HG03457 (cell line): ENCODE measurements around the gene KIF3C.
"Not testable (repeated sequence)": the region's sequence is repeated elsewhere in the genome, so short reads cannot be mapped to it uniquely, and the experiment has no call there.

Experiments
- ATAC-seq: cut with Tn5 transposase; IDR thresholded peaks from one replicate; pipeline ENCODE4 v1.9.1; 2021; ENCODE audit warnings: moderate number of reproducible peaks; ENCODE audit not compliant: unreplicated experiment

Gene KIF3C

DNA sequence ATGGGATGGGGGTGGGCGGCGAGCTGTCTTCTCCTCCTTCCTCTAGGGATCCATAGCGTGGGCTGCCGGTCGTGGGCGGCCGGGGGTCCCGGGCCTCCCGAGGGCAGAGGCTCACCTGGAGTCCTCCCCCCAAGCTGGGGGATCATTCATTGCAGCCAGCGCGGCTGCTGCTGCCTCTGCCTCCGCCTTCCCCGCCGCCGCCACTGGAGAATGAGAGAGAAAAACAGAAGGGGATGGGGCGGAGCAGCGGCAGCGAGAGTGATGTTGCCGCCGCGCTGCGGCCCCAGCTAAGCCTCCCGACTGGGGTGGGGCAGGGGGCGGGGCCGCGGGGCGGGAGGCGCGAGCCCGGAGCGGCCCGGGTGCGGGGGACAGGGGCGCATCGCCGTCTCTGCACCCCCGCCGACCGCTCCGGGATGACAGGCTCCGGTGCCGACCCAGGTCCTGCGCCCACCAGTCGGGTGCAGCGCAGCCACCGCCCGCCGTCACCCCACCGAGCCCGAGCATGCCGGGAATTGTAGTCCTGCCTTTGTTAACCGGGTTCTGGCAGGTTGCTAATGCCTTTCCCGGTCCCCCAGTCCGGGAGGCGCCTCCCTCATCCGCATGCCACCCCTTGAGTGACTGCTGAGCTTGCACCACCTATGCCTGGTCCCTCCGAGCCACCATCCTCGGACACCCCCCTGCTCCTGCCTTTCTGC is at the start of gene KIF3C:
Gene KIF3C (minus strand): TSS at position 225 of the 695 bp plus-strand sequence. CDS start 580 bp downstream, outside the sequence.
- ATAC-seq = no peak

DNA sequence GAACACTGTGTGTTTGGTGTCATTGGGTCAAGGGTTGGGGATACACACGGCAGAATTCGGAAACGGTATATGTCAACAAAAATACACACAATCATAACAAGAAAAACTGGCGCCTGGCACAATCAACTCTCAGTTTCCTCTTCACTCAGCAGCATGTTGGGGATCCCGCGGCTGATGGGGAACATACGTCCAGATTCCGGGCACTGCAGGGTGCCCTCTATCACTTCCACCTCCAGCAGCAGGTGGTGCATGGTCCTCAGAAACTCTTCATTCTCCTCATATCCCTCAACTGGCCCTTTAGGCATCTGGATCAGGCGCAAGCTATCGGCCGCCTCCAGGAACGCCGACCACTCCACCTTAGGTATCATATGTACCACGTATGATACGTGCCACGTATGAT is 45.8 kb upstream of the KIF3C start:
- not testable (repeated sequence) for ATAC-seq

DNA sequence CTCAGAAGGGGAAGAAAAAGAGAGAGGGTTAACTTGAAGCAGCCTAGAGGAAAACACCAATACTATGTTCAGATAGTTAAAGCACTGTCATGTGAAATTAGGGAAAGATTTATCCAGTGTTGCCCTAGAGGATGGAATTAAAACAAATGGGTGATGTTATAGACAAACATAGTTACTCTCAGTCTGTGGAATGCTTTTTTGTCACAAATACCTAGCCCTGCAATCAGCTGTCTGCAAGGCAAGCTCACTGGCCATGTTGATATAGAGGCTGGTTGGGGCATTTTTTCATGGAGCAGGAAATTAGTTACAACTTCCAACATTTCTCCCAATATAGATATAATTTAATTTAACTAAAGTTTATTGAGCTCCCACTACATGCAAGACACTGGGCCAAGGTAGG is 43.2 kb upstream of the KIF3C start:
- ATAC-seq = no peak

DNA sequence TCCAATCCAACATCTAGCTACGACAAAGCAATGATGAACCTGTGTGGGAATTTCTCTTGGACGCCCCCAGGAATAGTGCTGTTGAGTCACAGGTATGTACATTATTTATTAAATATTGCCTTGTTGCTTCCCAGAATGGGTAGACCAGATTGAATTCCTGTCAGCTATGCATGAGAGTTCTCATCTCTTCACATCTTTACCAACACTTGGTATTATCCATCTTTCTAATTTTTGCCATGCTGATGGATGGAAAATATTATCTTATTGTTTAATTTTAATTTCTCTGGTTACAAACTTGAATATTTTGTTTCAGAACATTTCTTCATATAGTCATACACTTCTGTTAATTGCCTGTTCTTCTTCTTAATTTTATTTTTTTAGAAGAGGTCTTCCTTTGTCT is 42.0 kb upstream of the KIF3C start:
- ATAC-seq = no peak

DNA sequence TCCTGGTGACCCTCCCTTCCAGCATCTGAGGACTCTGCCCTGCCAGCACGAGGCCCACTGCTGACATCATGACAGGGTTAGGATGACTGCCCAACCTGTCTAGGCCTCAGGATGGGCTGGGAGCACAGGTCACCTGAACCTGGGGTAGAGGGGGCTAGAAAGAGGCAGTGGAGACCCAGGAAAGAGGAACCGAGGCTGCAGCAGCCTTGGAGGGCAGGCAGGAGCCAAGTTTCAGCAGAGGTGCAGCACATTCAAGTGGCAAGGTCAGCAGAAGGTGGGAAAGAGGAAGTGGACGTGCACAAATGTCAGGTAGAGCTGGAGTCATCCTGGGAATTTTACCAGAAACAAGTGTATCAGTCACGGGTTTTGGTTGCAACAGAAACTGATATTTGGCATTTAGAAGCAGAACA is 37.9 kb upstream of the KIF3C start:
- ATAC-seq = no peak

DNA sequence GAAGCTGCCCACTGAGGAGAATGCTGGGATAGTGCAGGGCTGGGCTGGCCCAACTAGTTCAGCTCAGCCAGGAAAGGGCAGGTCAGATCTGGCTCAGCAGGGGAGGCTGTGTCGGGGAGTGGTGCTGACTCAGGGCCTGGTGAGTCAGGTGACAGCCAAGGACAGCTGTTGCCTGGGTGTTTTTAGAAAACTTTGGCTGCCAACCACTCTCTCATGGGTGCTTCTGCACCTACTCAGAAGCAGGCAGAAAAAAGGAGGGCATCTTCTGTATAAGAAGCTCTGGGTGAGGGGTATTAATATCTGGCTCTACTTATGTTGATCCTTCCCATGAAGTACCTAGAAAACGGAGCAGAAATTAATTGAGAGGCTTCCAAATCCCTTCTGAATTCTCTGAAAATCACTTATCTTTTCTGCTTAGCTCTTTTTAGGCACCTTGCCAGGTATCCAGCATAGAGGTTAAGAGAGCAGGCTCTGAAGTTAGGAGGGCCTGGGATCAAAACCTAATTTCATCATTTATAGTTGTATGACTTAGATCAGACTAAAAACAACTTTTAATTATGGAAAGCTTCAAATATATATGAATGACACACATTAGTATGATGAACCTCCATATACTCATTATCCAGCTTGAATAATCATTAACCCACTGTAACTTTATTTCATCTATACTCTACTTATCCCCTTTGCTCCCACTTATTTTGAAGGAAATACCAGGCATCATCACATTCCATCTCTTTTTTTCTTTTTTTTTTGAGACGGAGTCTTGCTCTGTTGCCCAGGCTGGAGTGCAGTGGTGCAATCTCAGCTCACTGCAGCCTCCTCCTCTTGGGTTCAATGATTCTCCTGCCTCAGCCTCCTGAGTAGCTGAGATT is 36.1 kb upstream of the KIF3C start:
- no peak for ATAC-seq

DNA sequence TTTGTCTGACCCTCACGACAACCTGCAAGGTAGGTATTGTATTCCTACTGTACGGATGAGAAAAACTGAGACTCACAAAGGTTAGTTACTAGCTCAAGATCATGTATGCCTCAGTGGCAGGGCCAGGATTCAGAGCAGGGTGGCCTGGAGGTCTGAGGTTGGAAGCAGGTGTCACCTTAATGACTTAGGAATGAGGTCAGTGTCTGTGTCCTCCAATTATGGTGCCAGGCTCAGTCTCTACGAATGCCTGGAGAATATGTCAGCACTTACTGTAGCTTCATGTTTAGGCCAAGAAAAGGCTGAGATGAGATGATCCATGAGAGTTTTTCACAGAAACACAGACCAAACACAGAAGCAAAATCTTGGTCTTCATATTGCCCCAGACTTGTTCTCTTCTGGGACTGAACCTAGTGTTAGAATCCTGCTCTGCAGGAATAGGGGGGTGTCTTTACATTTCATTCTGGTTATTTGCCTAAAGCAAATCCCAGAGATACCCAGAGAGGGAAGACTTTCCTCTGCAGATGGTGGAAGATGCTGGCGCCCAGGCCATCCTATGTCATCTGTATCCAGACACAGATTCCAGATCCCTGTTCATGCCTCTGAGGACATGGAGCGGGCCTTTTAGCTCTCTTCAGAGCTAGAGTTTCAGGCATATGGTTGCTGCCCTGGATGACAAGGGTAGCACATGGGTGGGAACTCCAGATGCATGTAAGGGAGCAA is 35.3 kb upstream of the KIF3C start:
- no peak for ATAC-seq

DNA sequence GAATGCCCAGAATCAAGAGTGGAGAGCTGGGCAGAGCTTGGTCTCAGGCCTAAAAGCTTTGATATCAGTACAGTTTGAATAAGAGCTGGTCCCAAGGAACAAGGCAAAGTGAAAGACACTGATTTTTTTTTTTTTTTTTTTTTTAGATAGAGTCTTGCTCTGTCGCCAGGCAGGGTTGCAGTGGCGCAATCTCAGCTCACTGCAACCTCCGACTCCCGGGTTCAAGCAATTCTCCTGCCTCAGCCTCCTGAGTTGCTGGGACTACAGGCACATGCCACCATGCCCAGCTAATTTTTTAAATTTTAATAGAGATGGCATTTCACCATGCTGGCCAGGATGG is 34.4 kb upstream of the KIF3C start:
- ATAC-seq = not testable (repeated sequence)

DNA sequence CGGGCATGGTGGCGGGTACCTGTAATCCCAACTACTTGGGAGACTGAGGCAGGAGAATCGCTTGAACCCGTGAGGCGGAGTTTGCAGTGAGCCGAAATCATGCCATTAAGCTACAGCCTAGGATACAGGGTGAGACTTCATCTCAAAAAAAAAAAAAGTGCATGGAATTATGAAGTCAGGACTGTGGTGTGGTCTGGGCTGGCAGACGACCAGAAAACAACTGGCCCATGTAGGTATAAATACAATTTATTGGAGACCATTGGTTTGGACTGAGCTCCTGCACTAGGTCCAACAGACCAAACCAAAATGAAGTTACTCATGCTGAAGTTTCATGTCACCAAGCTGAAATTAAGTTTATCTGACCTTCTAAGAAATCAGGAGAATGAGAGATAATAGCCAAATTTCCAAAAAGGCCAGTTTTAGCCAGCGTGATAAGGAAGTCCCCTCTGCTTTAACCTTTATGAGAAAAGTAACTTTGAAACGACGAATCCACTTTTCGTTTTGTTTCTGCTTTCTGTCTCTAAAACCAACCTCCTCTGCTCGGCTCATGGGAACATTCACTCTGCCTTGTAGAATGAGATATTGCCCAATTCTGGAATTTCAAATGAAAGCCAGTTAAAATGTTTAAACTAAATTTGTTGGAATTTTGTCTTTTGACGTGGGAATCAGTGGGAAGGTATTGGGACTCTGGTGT is 33.9 kb upstream of the KIF3C start:
- ATAC-seq = no peak

DNA sequence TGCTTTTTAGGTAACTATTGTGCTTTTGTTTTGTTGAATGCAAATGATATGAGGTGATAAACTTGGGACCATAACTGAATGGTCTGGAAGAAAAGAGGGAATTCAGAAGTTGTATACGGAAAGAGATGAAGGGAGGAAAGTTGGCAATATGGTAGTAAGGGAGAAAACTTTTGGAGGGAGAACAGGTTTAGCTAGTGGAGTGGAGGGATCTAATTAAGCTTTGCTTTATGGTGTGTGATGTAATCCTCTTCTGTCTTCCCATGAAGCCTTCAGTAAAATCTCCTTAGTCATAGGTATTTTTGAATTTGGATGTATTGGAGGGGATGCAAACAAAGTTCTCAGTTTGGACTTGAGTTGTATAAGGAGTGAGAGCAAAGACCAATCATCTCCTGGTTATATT is 31.4 kb upstream of the KIF3C start:
- no peak for ATAC-seq

DNA sequence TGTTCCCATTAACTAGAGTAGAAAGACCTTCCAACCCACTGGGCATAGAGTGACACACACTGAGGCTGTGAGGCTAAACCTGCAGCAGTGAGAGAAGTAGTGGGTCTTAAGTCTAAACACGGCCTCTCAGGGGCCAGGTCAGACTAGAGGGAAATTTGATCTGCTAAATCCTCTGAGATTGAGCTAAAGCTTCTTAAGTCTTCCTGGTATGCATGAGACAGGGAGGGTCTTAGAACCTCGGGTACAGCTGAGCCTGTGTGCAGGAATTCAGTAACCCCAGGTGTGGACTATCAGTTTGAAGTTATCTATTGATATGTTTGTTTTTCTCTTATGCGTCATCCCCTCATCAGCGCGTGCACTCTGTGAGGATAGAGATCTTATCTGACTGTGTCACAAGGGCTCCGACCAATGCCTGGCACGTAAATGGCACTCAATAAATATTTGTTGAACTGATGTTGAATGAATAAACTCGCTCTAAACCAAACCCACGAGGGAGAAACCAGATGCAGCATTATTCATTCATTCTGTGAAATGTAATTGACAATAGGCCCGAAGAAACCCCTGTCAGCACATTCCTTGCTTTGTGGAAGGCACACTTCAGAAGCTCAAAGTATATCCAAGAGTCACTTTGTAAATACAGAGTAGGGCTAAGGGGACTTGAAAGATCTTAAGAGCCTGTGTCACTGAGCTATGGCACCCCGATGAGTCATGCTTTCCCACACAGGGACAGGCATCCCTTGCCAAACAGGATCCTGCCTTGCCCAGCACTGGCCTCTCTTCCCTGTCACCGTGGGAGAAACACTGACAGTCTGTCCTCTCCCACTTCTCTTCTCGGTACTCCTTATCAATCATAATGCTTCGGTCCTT is 29.9 kb upstream of the KIF3C start:
- no peak for ATAC-seq

DNA sequence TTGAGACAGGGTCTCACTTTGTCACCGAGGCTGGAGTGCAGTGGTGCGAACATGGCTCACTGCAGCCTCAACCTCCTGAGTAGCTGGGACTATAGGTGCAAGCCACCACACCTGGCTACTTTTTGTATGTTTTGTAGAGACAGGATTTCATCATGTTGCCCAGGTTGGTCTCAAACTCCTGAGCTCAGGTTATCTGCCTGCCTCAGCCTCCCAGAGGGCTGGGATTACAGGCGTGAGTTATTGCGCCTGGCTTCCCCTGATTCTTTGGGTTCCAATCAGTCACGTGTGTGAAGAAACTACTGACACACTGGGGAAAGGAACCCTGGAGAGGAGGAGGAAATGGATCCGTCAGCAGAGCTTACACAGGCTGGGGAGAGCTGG is 29.3 kb upstream of the KIF3C start:
- ATAC-seq = no peak

DNA sequence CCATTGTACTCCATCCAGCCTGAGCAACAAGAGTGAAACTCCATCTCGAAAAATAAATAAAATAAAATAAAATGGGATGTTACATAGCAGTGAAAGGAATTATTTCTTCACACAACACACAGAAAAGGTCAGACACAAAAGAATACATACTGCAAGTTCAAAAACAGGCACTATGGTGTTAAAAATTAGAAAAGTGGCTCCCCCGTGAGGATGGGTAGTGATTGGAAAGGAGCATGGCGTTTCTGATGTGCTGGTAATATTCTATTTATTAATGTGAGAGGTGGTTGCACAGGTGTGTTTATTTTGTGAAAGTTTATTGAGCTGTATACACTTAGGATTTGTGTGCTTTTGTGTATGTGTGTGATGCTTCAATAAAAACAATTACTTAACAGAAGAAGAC is 28.6 kb upstream of the KIF3C start:
- no peak for ATAC-seq

DNA sequence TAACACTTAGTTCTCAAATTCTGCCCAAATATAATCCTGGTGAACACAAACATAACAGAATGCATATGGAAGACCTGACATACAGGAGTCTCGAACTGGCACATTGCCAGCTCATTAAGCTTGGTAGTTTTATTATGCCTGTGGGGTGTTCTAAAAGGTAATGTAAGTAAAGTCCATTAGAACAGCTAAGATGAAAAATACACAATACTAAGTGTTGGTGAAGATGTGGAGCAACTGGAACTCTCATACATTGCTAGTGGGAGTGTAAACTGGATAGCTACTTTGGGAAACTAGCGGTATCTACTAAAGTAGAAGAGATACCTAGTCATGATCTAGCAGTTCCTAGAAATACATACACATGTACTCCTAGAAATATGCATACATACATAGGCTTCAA is 27.3 kb upstream of the KIF3C start:
- no peak for ATAC-seq

DNA sequence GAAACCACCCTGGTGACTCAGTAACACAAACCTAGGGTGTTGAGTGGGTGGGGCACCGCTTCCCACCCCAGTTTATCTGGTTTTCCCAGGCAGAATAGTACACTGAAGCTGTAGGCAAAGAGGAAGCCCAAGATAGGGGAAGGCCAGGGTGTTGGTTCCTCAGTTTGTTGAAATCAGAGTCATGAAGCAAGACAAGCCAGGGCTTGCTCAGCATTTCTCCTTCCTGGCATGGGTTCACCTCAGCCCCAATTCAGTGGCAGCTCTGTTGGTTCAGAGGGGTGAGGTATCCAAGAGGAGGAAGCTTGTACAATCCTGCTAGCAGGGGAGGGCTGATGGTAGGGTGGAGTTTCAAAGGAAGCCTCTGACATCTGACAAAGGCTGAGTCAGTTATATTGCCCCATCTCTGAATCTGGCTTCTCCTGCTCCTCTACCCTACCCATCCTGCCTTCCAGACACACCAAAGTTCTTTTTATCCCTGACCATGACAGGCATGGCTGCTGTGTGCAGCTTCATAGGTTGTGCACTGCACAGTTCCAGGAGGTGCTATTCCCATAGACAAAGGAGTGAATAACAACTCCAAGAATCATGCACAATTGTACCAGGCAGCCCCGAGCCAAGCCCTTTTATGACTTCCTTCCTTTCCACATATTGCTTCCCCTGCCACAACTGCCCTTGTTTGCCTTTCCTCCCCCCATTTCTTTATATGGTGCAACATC is 26.7 kb upstream of the KIF3C start:
- ATAC-seq = no peak

DNA sequence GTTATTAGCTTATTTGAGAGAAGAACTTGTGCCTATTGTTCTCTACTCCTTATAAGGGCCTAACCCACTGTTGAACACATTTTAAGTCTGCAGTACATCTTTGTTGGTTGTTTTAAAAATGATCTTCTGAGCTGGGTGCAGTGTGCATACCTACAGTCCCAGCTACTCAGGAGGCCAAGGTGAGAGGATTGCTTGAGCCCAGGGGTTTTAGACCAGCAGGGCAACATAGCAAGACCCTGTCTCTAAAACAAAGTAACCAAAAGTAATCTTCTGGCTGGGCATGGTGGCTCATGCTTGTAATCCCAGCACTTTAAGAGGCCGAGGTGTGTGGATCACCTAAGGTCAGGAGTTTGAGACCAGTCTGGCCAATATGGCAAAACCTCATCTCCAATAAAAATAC is 25.8 kb upstream of the KIF3C start:
- ATAC-seq = no peak

DNA sequence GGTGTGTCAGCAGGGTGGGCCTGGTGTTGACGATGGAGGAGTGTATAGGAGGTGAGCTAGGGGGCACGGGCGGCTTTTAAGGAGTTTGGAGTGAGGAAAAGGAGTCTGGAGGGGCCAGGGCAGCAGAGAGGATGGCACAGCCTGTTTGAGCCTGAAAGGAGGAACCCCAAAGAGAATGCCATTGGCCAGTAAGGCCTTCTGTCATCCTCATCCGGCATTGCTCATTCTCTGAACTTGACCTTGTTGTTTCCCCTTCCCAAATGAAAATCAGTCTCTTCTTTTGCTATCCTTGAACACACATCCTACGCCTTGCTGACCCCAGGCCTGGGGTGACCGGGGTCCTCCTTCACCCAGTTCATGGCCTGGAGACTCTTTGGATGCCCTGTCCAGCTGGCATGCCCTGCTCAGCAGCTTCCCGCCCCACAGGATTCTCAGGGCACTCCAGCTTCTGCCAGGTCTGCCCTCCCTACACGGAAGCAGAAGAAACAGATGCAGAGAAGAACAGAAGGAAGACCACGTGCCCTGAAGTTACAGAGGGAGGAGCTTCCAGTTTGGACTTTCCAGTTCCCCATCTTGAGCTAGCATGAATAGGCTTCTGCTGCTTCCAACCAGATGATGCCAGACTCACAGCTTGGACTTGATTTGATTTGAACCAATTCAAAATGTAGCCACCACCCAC is 20.5 kb upstream of the KIF3C start:
- no peak for ATAC-seq

DNA sequence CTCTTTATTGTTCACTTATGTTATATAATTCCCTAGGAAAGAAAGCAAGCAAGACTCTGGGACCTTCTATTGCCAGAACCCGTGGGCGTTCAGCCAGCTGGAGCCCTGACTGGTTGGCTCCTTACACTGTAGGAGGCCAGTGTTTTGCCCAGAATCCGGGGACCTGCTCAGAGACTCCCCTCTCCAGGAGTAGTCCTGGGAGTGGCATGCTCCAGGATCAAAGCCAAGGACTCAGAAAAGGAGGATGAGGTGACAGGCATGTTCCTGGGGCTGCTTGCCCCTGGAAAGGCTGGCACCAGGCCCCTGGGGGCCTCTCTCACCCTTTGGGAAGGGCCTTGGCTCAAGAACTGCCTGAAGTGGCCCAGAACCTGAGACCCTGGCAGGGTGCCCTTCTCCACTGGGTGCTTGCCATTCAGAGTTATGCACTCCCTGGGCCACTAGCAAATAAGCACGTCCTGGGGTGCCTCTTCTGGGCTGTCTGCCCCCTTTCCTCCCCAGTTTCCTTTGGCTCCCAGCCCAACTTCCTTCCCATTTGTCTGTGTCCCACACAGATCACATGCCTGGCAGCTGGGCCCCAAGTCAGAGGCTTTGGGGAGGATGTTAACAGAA is 19.6 kb upstream of the KIF3C start:
- no peak for ATAC-seq
